C4-2B (cell line): ENCODE measurements around the gene ID2.

ENCODE experiments used
- H3K27ac ChIP-seq: fragments of 450-650 bp; 2 replicates; pipeline ENCODE4 v1.5.1; 2017
- CTCF ChIP-seq: fragments of 450-650 bp; conservative IDR thresholded peaks from 2 replicates; pipeline ENCODE4 v1.5.1; 2017; ENCODE audit warnings: mild to moderate bottlenecking
- ZFX ChIP-seq: fragments of 450-650 bp; IDR thresholded peaks from 2 replicates; pipeline ENCODE4 v1.6.1; 2017

Gene ID2

DNA sequence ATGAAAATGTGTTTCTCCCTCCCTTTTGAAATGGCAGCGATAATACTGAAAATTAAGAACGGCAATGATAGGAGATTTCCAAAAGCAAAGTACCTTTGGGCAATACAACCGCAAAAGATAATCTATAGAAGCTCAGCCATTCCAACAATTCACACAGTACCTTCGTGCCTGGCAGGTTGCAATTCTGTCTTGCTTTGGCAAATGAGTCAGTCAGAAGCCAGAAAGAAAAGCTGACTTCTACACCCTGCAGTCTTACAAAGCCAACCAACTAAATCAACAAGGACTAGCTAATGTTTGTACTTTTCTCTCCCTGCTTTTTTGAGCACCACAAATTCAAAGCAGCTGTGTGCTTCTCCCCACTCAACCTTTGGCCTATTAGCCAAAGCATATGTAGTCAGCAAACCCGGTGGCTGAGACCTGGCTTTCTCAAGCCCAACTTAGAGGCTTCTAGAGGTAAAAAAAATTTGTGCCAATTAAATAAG lies 25.7 kb upstream of the ID2 start:
- TF ChIP-seq ZFX, result no peak
- no peak for TF ChIP-seq CTCF
- no peak overlapping the region for H3K27ac ChIP-seq

DNA sequence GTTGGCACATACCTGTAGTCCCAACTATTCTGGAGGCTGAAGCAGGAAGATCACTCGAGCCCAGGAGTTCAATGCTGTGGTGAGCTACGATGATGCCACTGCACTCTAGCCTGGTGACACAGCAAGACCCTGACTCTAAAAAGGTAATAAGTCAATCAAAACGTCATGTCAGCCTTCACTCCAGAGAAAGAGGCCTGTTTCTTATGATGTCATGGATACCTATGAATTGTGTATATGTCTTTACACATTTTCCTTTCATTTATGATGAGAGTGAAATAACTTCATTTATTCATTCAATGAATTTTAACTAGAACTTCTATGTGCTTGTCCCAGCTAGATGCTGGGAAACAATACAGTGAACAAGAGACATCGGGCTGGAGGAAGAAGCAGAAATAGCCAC lies 25.0 kb upstream of the ID2 start:
- TF ChIP-seq CTCF, result no peak
- no peak for TF ChIP-seq ZFX
- no peak overlapping the region for H3K27ac ChIP-seq

GRCh38 chr2:8657423-8658062 lies 24.3 kb upstream of the ID2 start:
- TF ChIP-seq ZFX (no peak), CTCF (no peak)
- H3K27ac ChIP-seq, result no peak overlapping the region

DNA sequence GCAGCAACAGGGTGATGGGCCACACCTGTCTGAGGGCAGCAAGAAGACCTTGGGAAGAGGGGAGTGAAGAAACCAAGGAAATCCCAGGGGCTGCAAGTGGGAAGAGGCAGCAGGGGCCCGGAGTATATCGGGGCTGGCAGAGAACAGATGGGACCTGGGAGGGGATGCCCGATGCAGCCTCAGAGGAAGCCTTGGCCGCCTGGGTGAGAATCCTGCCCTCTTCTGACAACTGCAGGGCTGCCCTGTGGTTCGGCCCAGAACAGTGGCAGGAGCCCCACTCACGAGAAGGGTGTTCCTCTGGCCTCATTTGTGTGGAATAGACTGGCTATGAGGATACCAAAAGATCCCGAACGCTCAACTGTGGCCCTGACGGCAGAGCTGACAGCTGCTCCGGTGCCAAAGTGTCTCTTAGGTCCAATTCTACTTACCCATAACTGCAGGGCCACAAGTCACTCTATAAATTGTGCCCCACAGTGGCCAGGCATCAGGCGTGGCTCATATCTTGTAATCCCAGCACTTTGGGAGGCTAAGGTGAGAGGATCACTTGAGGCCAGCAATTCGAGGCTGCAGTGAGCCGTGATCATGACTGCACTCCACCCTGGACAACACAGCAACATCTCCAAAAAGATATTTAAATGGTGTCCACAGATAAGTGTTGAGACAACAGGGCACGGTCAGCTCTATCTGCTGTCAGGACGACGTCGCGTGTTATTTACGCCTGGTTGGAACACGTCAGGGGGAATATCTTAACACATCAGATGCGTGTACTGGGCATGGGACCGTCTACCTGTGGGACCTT lies 23.6 kb upstream of the ID2 start:
- H3K27ac ChIP-seq, result no peak overlapping the region
- no peak for TF ChIP-seq CTCF

- no peak overlapping the region for H3K27ac ChIP-seq
- TF ChIP-seq CTCF (no peak), ZFX (no peak)
These were observed 22.6 kb upstream of the ID2 start for GRCh38 chr2:8659092-8659734.

DNA sequence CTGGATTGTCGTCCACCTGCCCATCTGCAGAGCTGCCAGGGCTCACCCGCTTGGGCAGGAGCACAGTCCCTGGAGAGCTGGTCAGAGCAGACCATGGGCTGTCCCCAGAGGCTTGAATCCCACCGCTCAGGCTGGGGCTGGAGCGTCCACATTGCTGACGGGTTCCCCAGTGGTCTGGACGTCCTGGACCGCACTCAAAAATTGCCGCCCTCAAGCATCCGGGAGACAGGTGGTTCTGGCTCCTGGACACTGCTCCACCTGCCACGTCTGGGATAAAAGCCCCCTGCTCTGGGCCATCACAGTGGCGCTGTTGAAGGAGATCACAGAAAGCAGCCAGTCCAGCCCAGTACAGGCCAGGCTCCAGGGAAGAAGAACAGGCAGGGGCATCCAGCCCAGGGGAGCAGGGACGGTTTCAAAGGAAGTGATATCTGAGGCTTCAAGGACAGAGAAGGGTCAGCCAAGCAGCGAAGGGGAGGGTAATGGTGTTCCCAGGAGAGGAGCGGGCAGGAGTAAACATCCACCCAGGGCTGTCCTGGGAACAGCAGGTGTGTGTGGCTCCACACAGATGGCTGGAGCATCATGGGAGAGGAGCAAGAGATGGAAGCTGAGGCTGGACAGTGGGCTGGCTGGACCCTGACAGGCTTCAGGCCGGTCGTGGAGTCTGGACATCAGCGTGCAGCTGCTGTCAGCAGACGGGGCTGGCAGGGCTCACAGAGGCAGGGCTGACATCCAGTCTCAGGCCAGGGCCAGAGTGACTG lies 21.9 kb upstream of the ID2 start:
- H3K27ac ChIP-seq, result no peak overlapping the region
- TF ChIP-seq CTCF (no peak), ZFX (no peak)
